ENCODE measurements around the gene MTCL1.

DNA sequence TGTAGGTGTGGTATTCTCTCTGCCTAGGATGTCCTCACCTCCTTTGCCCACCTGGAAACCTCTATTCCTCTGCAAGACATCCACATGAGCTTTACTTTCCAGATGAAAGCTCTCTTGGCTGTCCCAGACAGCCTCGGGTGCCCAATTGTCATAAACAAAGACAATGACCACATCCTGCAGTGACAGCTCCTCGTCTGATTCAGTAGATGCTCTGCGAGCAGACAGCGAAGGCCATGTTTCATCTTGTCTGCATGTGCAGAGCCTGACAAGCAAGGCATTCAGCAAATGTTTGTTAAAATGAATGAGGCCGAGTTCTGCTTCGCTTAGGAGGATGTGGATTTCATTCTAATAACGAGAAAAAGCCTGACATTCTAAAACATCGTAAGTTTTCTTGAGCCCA lies 150.9 kb downstream of the MTCL1 start:
- TF ChIP-seq, protein P1, sequence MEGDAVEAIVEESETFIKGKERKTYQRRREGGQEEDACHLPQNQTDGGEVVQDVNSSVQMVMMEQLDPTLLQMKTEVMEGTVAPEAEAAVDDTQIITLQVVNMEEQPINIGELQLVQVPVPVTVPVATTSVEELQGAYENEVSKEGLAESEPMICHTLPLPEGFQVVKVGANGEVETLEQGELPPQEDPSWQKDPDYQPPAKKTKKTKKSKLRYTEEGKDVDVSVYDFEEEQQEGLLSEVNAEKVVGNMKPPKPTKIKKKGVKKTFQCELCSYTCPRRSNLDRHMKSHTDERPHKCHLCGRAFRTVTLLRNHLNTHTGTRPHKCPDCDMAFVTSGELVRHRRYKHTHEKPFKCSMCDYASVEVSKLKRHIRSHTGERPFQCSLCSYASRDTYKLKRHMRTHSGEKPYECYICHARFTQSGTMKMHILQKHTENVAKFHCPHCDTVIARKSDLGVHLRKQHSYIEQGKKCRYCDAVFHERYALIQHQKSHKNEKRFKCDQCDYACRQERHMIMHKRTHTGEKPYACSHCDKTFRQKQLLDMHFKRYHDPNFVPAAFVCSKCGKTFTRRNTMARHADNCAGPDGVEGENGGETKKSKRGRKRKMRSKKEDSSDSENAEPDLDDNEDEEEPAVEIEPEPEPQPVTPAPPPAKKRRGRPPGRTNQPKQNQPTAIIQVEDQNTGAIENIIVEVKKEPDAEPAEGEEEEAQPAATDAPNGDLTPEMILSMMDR (IDR thresholded peaks at IDR 0.05) = no peak
- TF ChIP-seq POLR2A (IDR thresholded peaks at IDR 0.05) = no peak

Data from right lobe of liver (tissue), 4 donors.